Colonic mucosa (tissue), 4 donors: Measurements from ENCODE around the gene ITPK1. TPM values are rescaled to one million over a fixed set of nuclear protein-coding genes. Genes with fewer than 3 reads are reported as not detected.
"Not testable (repeated sequence)": the region's sequence is repeated elsewhere in the genome, so short reads cannot be mapped to it uniquely, and the experiment has no call there.

Source experiments
- DNase-seq: peaks from one replicate; pipeline ENCODE4 v3.0.0-alpha.2; 2020
- H3K27ac ChIP-seq: fragments of 200-600 bp; one replicate; pipeline ENCODE4 v1.8.0; 2021
- H3K27me3 ChIP-seq: fragments of 200-600 bp; one replicate; pipeline ENCODE4 v1.8.0; 2021
- H3K36me3 ChIP-seq: fragments of 200-600 bp; one replicate; pipeline ENCODE4 v1.8.0; 2021
- H3K4me1 ChIP-seq: fragments of 200-600 bp; one replicate; pipeline ENCODE4 v1.8.0; 2021; ENCODE audit warnings: mild to moderate bottlenecking
- H3K4me3 ChIP-seq: fragments of 200-600 bp; one replicate; pipeline ENCODE4 v1.8.0; 2021
- H3K9ac ChIP-seq, 2 donors: one replicate each; pipeline ENCODE4 v1.7.0; 2013; ENCODE audit warnings: control low read depth in 2 of 2, low read depth in 2 of 2, low read length in 2 of 2
- H3K9me3 ChIP-seq: fragments of 200-600 bp; one replicate; pipeline ENCODE4 v1.8.0; 2021
- CTCF ChIP-seq: fragments of 200-600 bp; IDR thresholded peaks from one replicate; pipeline ENCODE4 v1.8.0; 2022; ENCODE audit warnings: antibody characterized with exemption, mild to moderate bottlenecking
- intact Hi-C: fragments of 100-400 bp; cut with DNase I; formaldehyde crosslinking; loops from one replicate; pipeline ENCODE4 v1.14.1; 2022
- total RNA-seq, 2 donors: library from RNA; stranded (reverse); fragmentation: NEBNext Ultra II Directional in 1 of 2; extraction: Animal tissue kit (Norgen Biotek cat#: 25700) in 1 of 2; gene quantifications; one replicate each; pipeline ENCODE4 v1.2.1, GENCODE V29; 2021
- donor health status: healthy.
- donor health status: DM: no; HTN: no; CAD: no.
- donor health status: DM: no; HTN: no; CAD: no.

ITPK1 gene
- total RNA-seq, 2 donors from 2014 or later: 118 to 134 TPM

- no peaks in the 10 kb centered on the region for H3K9me3 ChIP-seq
Observed at GRCh38 chr14:93114068-93114710, 1.5 kb downstream of the ITPK1 start.

GRCh38 chr14:93113678-93114067 is 2.1 kb downstream of the ITPK1 start:
- no peaks in the 10 kb centered on the region for H3K9me3 ChIP-seq
- no peak for TF ChIP-seq CTCF
- peaks cover 12% of the 10 kb centered on the region for H3K4me1 ChIP-seq
- H3K27ac ChIP-seq: peak overlapping the region; percentile 70
- no peaks in the 10 kb centered on the region for H3K36me3 ChIP-seq
- intact Hi-C loops: loop anchor here (2.0 kb wide), 1 partner anchor 161 kb away; no protein-coding TSS in a partner anchor
- H3K4me3 ChIP-seq: peak overlapping the region; percentile 93
- DNase-seq: peak; percentile 45
- no peaks in the 10 kb centered on the region for H3K27me3 ChIP-seq
- H3K9ac ChIP-seq: peak overlapping the region; percentile 35 to 92

More at GRCh38 chr14:93114068-93114710, 1.5 kb downstream of the ITPK1 start:
- Histone ChIP-seq H3K36me3 (no peaks in the 10 kb centered on the region), H3K27me3 (no peaks in the 10 kb centered on the region), H3K4me1 (peaks cover 12% of the 10 kb centered on the region), H3K9ac (peak overlapping the region; percentile 91 to 92), H3K4me3 (peak overlapping the region; percentile 93), H3K27ac (peak overlapping the region; percentile 93)
- intact Hi-C loops: no loop called here
- TF ChIP-seq CTCF: no peak
- peak; percentile 33 for DNase-seq

GRCh38 chr14:93112891-93113677 is 2.6 kb downstream of the ITPK1 start:
- peak; percentile 91 for DNase-seq
- Histone ChIP-seq H3K36me3 (no peaks in the 10 kb centered on the region), H3K27me3 (no peaks in the 10 kb centered on the region), H3K4me3 (peak overlapping the region; percentile 93), H3K9ac (peak overlapping the region; percentile 35 to 92), H3K4me1 (peaks cover 12% of the 10 kb centered on the region), H3K9me3 (no peaks in the 10 kb centered on the region), H3K27ac (peak overlapping the region; percentile 70)
- peak; percentile 84 for TF ChIP-seq CTCF
- intact Hi-C loops: loop anchor here (2.0 kb wide), 1 partner anchor 160 kb away; no protein-coding TSS in a partner anchor

GRCh38 chr14:93111541-93111940 is 4.2 kb downstream of the ITPK1 start:
- peaks cover 19% of the 10 kb centered on the region for H3K4me1 ChIP-seq
- intact Hi-C loops, H3K9ac ChIP-seq, H3K27ac ChIP-seq, H3K9me3 ChIP-seq, H3K4me3 ChIP-seq, H3K36me3 ChIP-seq, H3K27me3 ChIP-seq, DNase-seq: not testable (repeated sequence)

- Histone ChIP-seq H3K27me3 (no peaks in the 10 kb centered on the region), H3K4me1 (peaks cover 19% of the 10 kb centered on the region), H3K36me3 (no peaks in the 10 kb centered on the region), H3K4me3 (no peak overlapping the region), H3K27ac (no peak overlapping the region), H3K9me3 (no peaks in the 10 kb centered on the region), H3K9ac (no peak overlapping the region)
- TF ChIP-seq CTCF: no peak
- intact Hi-C loops: no loop called here
- no peak for DNase-seq
Observed at GRCh38 chr14:93110856-93111419, 4.8 kb downstream of the ITPK1 start.
